Cardiac fibroblast (primary cell): ENCODE data around the gene RNF227.
A peak's percentile ranks its signal among the peaks of the same experiment; 100 is the strongest.
"Not testable (repeated sequence)": the region's sequence is repeated elsewhere in the genome, so short reads cannot be mapped to it uniquely, and the experiment has no call there.

Experiments used
- DNase-seq, 2 donors: peaks; one replicate each; pipeline versions ENCODE4 v3.0.0 to v3.0.0-alpha.2; 2010; ENCODE audit warnings: low read depth in 2 of 2
- H3K4me3 ChIP-seq, 2 donors: replicated peaks in 1 of 2; 1 replicate in 1 of 2; 2 replicates in 1 of 2; pipeline ENCODE4 v1.5.1; 2011; ENCODE audit warnings: low read depth in 2 of 2, low read length in 2 of 2, mild to moderate bottlenecking in 2 of 2, moderate library complexity in 1 of 2
- CTCF ChIP-seq: IDR thresholded peaks from one replicate; pipeline ENCODE4 v1.5.1; 2011; ENCODE audit warnings: low read depth, mild to moderate bottlenecking, low read length, inconsistent platforms

The RNF227 gene

GRCh38 chr17:7880076-7880868 is 35.8 kb downstream of the RNF227 start:
- H3K4me3 ChIP-seq = no peak overlapping the region
- TF ChIP-seq CTCF = no peak
- no peak for DNase-seq

GRCh38 chr17:7878234-7878633 is 37.9 kb downstream of the RNF227 start:
- no peak for DNase-seq
- TF ChIP-seq CTCF = no peak
- H3K4me3 ChIP-seq = no peak overlapping the region

GRCh38 chr17:7875804-7876370 is 40.2 kb downstream of the RNF227 start:
- TF ChIP-seq CTCF = no peak
- no peak overlapping the region for H3K4me3 ChIP-seq
- no peak for DNase-seq

GRCh38 chr17:7873051-7873450 is 43.0 kb downstream of the RNF227 start:
- DNase-seq = peak in 1 of 2 donors; percentile 21
- H3K4me3 ChIP-seq = no peak overlapping the region

GRCh38 chr17:7867881-7868329 is 48.2 kb downstream of the RNF227 start:
- no peak for DNase-seq
- TF ChIP-seq CTCF = no peak
- no peak overlapping the region for H3K4me3 ChIP-seq

More at GRCh38 chr17:7873051-7873450, 43.0 kb downstream of the RNF227 start:
- no peak for TF ChIP-seq CTCF

GRCh38 chr17:7864995-7865650 is 51.0 kb downstream of the RNF227 start:
- no peak overlapping the region for H3K4me3 ChIP-seq
- no peak for TF ChIP-seq CTCF
- DNase-seq = peak in 1 of 2 donors; percentile 44

GRCh38 chr17:7864384-7864783 is 51.7 kb downstream of the RNF227 start:
- not testable (repeated sequence) for H3K4me3 ChIP-seq, DNase-seq
